HG03457 (cell line): Measurements from ENCODE around the gene TMEM164.

Experiments used
- ATAC-seq: cut with Tn5 transposase; IDR thresholded peaks from one replicate; pipeline ENCODE4 v1.9.1; 2021; ENCODE audit warnings: moderate number of reproducible peaks; ENCODE audit not compliant: unreplicated experiment

The TMEM164 gene

GRCh38 chrX:110062919-110063318 is 60.0 kb downstream of the TMEM164 start:
- ATAC-seq: no peak

DNA sequence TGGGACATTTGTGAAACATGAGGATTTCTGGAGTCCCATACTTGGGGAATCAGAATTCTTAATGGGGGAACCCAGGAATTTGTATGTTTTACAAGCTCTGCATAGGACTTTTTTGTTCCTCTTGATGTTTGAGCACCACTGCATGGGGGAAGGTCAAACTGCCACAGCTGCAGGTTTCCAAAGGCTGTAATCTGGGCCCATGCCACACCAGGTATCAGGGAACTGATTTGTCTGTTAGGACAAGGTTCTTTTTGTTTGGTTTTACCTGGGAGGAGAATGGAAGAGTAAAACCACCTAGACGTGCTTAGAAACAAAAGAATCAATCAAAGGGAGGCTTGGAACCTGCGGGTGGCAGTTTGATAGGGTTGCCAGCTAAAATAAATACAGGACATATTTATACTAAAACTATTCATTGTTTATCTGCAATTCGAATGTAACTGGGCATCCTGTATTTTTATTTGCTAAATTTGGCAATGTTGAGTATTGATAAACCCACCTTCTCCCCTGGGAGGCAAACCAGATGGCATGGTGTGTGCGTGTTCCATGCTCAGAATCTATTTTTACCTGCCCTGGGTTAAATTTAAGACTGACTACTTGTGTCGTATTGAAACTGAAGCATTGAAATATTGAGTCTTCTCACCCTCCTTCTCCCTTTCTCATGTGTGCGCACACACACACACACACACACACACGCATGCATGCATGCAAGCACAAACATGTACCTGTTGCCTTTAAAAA is 63.7 kb downstream of the TMEM164 start:
- no peak for ATAC-seq

DNA sequence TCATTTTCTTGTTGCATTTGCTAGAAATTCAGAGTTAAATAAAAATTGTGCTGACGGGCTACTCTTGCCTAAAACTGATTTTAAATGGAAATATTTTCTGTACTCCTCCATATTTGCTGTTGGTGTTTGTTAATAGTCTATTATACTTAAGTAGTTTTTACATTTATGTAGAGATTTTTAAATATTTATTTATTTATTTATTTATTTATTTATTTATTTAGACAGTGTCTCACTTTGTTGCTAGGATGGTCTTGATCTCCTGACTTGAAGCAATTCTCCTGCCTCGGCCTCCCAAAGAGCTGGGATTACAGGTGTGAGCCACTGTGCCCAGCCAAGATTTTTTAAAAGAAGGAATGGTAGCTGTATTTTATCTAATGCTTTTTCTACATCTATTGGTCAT is 68.1 kb downstream of the TMEM164 start:
- ATAC-seq: no peak

- no peak for ATAC-seq
These were observed 78.4 kb downstream of the TMEM164 start for GRCh38 chrX:110081320-110081719.

GRCh38 chrX:110081740-110082139 is 78.8 kb downstream of the TMEM164 start:
- ATAC-seq: no peak

- ATAC-seq: no peak
These were observed 79.2 kb downstream of the TMEM164 start for GRCh38 chrX:110082161-110082560.

- no peak for ATAC-seq
These were observed 83.4 kb downstream of the TMEM164 start for GRCh38 chrX:110086162-110086915.

- no peak for ATAC-seq
These were observed 84.1 kb downstream of the TMEM164 start for GRCh38 chrX:110086916-110087484.

GRCh38 chrX:110087485-110088356 is 84.8 kb downstream of the TMEM164 start:
- no peak for ATAC-seq

GRCh38 chrX:110089656-110090403 is 86.9 kb downstream of the TMEM164 start:
- ATAC-seq: no peak

GRCh38 chrX:110097920-110098319 is 95.0 kb downstream of the TMEM164 start:
- no peak for ATAC-seq

- no peak for ATAC-seq
These were observed 100.4 kb downstream of the TMEM164 start for GRCh38 chrX:110103344-110103743.

- ATAC-seq: no peak
These were observed 101.2 kb downstream of the TMEM164 start for GRCh38 chrX:110104078-110104477.

- ATAC-seq: no peak
These were observed 105.5 kb downstream of the TMEM164 start for GRCh38 chrX:110108381-110108821.

- ATAC-seq: no peak
These were observed 111.4 kb downstream of the TMEM164 start for GRCh38 chrX:110114260-110114776.

DNA sequence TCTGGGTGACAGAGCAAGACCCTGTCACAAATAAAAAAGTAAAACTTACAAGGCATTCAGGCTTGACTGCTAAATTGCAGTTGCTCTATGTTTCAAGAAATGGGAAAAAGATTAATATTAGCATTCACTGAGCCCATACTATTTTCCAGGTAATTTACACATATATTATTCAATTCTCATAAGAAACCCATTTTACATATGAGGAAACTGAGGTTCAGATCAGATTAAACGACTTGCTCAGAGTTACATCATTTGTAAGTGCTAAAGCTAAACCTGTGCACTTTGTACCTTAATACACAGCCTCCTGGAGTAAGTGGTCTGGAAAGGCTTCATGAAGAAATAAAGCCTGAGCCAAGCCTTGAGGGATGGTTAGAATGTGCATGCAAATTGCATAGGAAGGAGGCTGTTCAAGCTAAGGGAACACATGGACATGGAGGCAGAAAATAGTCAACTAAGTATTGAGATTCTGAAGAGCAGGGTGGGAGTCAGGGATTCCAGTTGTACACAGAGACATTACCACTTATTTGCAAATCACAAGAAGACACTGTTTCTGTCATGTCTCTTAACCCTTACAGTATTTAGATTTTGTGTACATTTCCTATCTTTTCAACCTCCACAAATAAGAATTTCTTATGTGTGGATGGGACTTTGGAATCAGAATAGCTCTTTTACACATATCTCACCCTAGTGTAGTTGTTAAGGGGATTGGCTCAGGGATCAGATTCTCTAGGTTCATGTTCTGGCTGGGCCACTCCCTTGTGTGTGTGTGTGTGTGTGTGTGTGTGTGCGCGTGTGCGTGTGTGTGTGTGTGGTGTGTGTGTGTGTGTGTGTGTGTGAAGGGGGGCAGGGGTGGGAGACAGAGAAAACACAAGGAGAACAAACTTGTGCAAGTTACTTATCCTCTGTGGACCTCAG is 113.4 kb downstream of the TMEM164 start:
- ATAC-seq: no peak

DNA sequence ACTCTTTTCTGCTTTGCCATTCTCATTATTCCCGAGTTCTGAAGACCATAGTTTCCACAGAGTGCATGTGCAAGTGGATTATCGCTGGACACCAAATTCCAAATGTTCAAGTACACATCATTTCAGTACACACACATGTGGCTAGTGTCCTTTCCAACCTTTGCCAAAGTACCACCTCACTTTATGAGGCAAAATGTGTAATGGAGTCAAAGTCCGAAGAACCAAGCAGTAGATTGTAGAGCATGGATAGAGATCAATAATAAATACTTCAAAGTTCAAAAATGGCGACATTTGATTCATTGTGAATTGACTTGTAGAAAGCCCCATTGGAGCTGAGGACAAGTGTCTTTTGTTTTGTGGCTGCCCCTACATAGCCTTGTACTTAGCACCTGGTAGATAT is 115.6 kb downstream of the TMEM164 start:
- no peak for ATAC-seq

GRCh38 chrX:110119480-110119879 is 116.6 kb downstream of the TMEM164 start:
- ATAC-seq: no peak

GRCh38 chrX:110120025-110120424 is 117.1 kb downstream of the TMEM164 start:
- ATAC-seq: no peak
